Measurements from ENCODE around the gene COL4A1.

GRCh38 chr13:110347535-110348308 lies 40.8 kb upstream of the COL4A1 start:
- TF ChIP-seq CTCF (IDR thresholded peaks at IDR 0.05; ENCODE audit: low read length): no peak
- no peak for TF ChIP-seq EZH2 (IDR thresholded peaks at IDR 0.05; ENCODE audit: borderline replicate concordance, low read length)

Measured in OCI-LY1 (cell line).